Sigmoid colon (tissue), 7 donors: ENCODE data around the gene TMEM94. TPM values are rescaled to one million over a fixed set of nuclear protein-coding genes. Genes with fewer than 3 reads are reported as not detected.

Source experiments
- DNase-seq: peaks from one replicate; pipeline ENCODE4 v3.0.0-alpha.2; 2019
- H3K27ac ChIP-seq, 4 donors: fragments of 200-600 bp; sonication (generic); one replicate each; pipeline ENCODE4 v1.5.1; 2016 to 2019; ENCODE audit warnings: mild to moderate bottlenecking in 1 of 4
- H3K27me3 ChIP-seq, 3 donors: fragments of 200-600 bp; sonication (generic); one replicate each; pipeline ENCODE4 v1.5.1; 2019; ENCODE audit warnings: mild to moderate bottlenecking in 1 of 3
- H3K36me3 ChIP-seq, 4 donors: fragments of 200-600 bp; sonication (generic); one replicate each; pipeline ENCODE4 v1.5.1; 2016 to 2019
- H3K4me1 ChIP-seq, 4 donors: fragments of 200-600 bp; sonication (generic); one replicate each; pipeline ENCODE4 v1.5.1; 2017 to 2019
- H3K4me3 ChIP-seq, 4 donors: fragments of 200-600 bp; sonication (generic); one replicate each; pipeline ENCODE4 v1.5.1; 2017 to 2019; ENCODE audit warnings: mild to moderate bottlenecking in 2 of 4, moderate library complexity in 1 of 4
- H3K9me3 ChIP-seq, 4 donors: fragments of 200-600 bp in 3 of 4; sonication (generic) in 3 of 4; one replicate each; pipeline versions ENCODE4 v1.5.1 to v1.6.1; 2013 to 2019
- CTCF ChIP-seq, 4 experiments: fragments of 450-650 bp in 3 of 4; fragments of 200-600 bp in 1 of 4; IDR thresholded peaks; one replicate each; pipeline ENCODE4 v1.5.1; 2016 to 2019; ENCODE audit warnings: antibody characterized with exemption in 4 of 4, mild to moderate bottlenecking in 3 of 4, moderate library complexity in 2 of 4
- EP300 ChIP-seq, 4 donors: sonication (generic); formaldehyde crosslinking; IDR thresholded peaks; one replicate each; pipeline ENCODE4 v1.6.1; 2017; ENCODE audit warnings: antibody characterized with exemption in 4 of 4
- POLR2A ChIP-seq, 2 donors: fragments of 450-650 bp; IDR thresholded peaks; one replicate each; pipeline ENCODE4 v1.6.1; 2016; ENCODE audit warnings: antibody characterized with exemption in 2 of 2, mild to moderate bottlenecking in 2 of 2, moderate library complexity in 2 of 2
- POLR2AphosphoS5 ChIP-seq, 4 donors: sonication (generic); formaldehyde crosslinking; IDR thresholded peaks; one replicate each; pipeline ENCODE4 v1.6.1; 2017; ENCODE audit warnings: antibody characterized with exemption in 4 of 4
- WGBS, 2 donors: extraction: QIAGEN DNeasy Blood & Tissue Kit; methylation state at CpG; one replicate each; pipeline ENCODE4 v1.1.7; 2013; 5-methylcytosine and 5-hydroxymethylcytosine counted together
- intact Hi-C: fragments of 100-400 bp; cut with DNase I; formaldehyde crosslinking; loops from one replicate; pipeline ENCODE4 v1.15.1; 2023
- polyA plus RNA-seq, 3 donors: library from polyadenylated mRNA; stranded (reverse); fragments of 200-250 nt; gene quantifications; one replicate each; pipeline ENCODE4 v1.2.3, GENCODE V29; 2013
- total RNA-seq, 4 donors: library from RNA; depleted of rRNA; stranded (reverse); fragments of >200 nt; gene quantifications; one replicate each; pipeline ENCODE4 v1.1.0, GENCODE V29; 2016
- donor health status: healthy with polysubstance abuse.
- donor health status: Bipolar disorder and iron deficiency.
- donor health status: healthy.

Gene TMEM94
- total and polyA plus RNA-seq, 7 donors = 6.2 to 74.8 (median 31.3) TPM

GRCh38 chr17:75524970-75525805 lies 68.8 kb downstream of the TMEM94 start, which contains the start of gene LLGL2:
Gene LLGL2, plus strand, starts transcription at chr17:75525697. Its CDS starts 17,730 bp downstream, at chr17:75543427.
- H3K4me1 ChIP-seq = peaks cover 0 to 22% (median 18%) of the 10 kb centered on the region in 4 donors
- no peaks in the 10 kb centered on the region for H3K9me3 ChIP-seq
- WGBS, 2 donors = 1% methylated on average over 108 of the region's 108 CpGs
- peak within 1 kb of the TSS; percentile 37 to 71 (median 60) for H3K4me3 ChIP-seq
- H3K36me3 ChIP-seq = peaks cover 0 to 7% (median 0%) of the 10 kb centered on the region in 4 donors
- intact Hi-C loops = loop anchor here (1.0 to 2.0 kb wide), 2 partner anchors 64 to 99 kb away; no protein-coding TSS in a partner anchor
- H3K27me3 ChIP-seq = peaks cover 0 to 10% (median 0%) of the 10 kb centered on the region in 3 donors
- peak within 1 kb of the TSS; percentile 52 to 70 (median 64) for H3K27ac ChIP-seq
- peak; percentile 81 for DNase-seq
- TF ChIP-seq POLR2AphosphoS5 (IDR thresholded peaks at IDR 0.05) = peak in 2 of 4 donors; percentile 16 to 40
- TF ChIP-seq CTCF (IDR thresholded peaks at IDR 0.05) = peak in 3 of 4 experiments; percentile 9 to 39 (median 23)
- TF ChIP-seq EP300 (IDR thresholded peaks at IDR 0.05) = no peak
- TF ChIP-seq POLR2A (IDR thresholded peaks at IDR 0.05) = peak in 1 of 2 donors; percentile 57

- intact Hi-C loops = loop anchor here (1.0 to 2.0 kb wide), 2 partner anchors 63 to 100 kb away; no protein-coding TSS in a partner anchor
- no peak for DNase-seq
- Histone ChIP-seq H3K27ac (peak overlapping the region in 2 of 4 donors; percentile 35 to 66), H3K27me3 (peaks cover 0 to 10% (median 0%) of the 10 kb centered on the region in 3 donors), H3K9me3 (no peaks in the 10 kb centered on the region), H3K4me1 (peaks cover 0 to 22% (median 18%) of the 10 kb centered on the region in 4 donors), H3K4me3 (peak overlapping the region; percentile 37 to 71 (median 60)), H3K36me3 (peaks cover 0 to 7% (median 0%) of the 10 kb centered on the region in 4 donors)
- TF ChIP-seq POLR2AphosphoS5 (IDR thresholded peaks at IDR 0.05) (no peak), EP300 (IDR thresholded peaks at IDR 0.05) (no peak), POLR2A (IDR thresholded peaks at IDR 0.05) (no peak), CTCF (IDR thresholded peaks at IDR 0.05) (no peak)
- whole genome bisulfite sequencing, 2 donors = 1 to 3% methylated on average over 60 of the region's 60 CpGs
Observed at GRCh38 chr17:75525806-75526554, 69.5 kb downstream of the TMEM94 start.

GRCh38 chr17:75526555-75527270 lies 70.3 kb downstream of the TMEM94 start:
- peaks cover 0 to 10% (median 0%) of the 10 kb centered on the region in 3 donors for H3K27me3 ChIP-seq
- peak overlapping the region in 3 of 4 donors; percentile 52 to 71 (median 68) for H3K4me3 ChIP-seq
- H3K4me1 ChIP-seq = peaks cover 0 to 22% (median 18%) of the 10 kb centered on the region in 4 donors
- H3K27ac ChIP-seq = peak overlapping the region in 1 of 4 donors; percentile 66
- intact Hi-C loops = no loop called here
- TF ChIP-seq EP300 (IDR thresholded peaks at IDR 0.05) (no peak), POLR2A (IDR thresholded peaks at IDR 0.05) (peak in 1 of 2 donors; percentile 50), CTCF (IDR thresholded peaks at IDR 0.05) (no peak)
- H3K36me3 ChIP-seq = peaks cover 0 to 4% (median 0%) of the 10 kb centered on the region in 4 donors
- WGBS, 2 donors = 13 to 49% methylated on average over 13 of the region's 13 CpGs
- no peak for DNase-seq
- H3K9me3 ChIP-seq = no peaks in the 10 kb centered on the region
